MM.1S (cell line): ENCODE results near the gene NAALADL2.

Experiments used
- DNase-seq: peaks from one replicate; pipeline ENCODE4 v3.0.0-alpha.2; 2015
- H2AFZ ChIP-seq: fragments of 300-600 bp; sonication (generic); 2 replicates; pipeline ENCODE4 v1.6.0; 2016; ENCODE audit warnings: antibody characterized with exemption, low read length
- H3F3A ChIP-seq: fragments of 300-600 bp; sonication (generic); 2 replicates; pipeline ENCODE4 v1.6.1; 2016; ENCODE audit warnings: mild to moderate bottlenecking, antibody characterized with exemption, low read length, moderate library complexity, mixed read lengths; ENCODE audit not compliant: insufficient read depth
- H3K27ac ChIP-seq: fragments of 300-600 bp; sonication (generic); 2 replicates; pipeline ENCODE4 v1.5.1; 2016; ENCODE audit warnings: mild to moderate bottlenecking, low read length
- H3K27me3 ChIP-seq: fragments of 300-600 bp; sonication (generic); replicated peaks from 2 replicates; pipeline ENCODE4 v1.6.0; 2016; ENCODE audit warnings: low read length; ENCODE audit not compliant: insufficient read depth
- H3K36me3 ChIP-seq: fragments of 300-600 bp; sonication (generic); replicated peaks from 2 replicates; pipeline ENCODE4 v1.6.1; 2016; ENCODE audit warnings: mild to moderate bottlenecking, low read length, mixed read lengths; ENCODE audit not compliant: insufficient read depth
- H3K4me1 ChIP-seq: fragments of 300-600 bp; sonication (generic); 2 replicates; pipeline ENCODE4 v1.6.1; 2016; ENCODE audit warnings: low read length, mixed read lengths
- H3K4me2 ChIP-seq: fragments of 300-600 bp; sonication (generic); 2 replicates; pipeline ENCODE4 v1.6.0; 2016; ENCODE audit warnings: low read depth, low read length
- H3K4me3 ChIP-seq: fragments of 300-600 bp; sonication (generic); 2 replicates; pipeline ENCODE4 v1.5.1; 2016; ENCODE audit warnings: low read length, mixed read lengths
- H3K79me2 ChIP-seq: fragments of 300-600 bp; sonication (generic); 2 replicates; pipeline ENCODE4 v1.6.1; 2016; ENCODE audit warnings: mixed run types, low read length, mixed read lengths
- H3K9ac ChIP-seq: fragments of 300-600 bp; sonication (generic); 2 replicates; pipeline ENCODE4 v1.6.1; 2016; ENCODE audit warnings: low read length, mixed read lengths
- H3K9me2 ChIP-seq: fragments of 300-600 bp; sonication (generic); replicated peaks from 2 replicates; pipeline ENCODE4 v1.6.1; 2016; ENCODE audit warnings: mild to moderate bottlenecking, low read length, mixed read lengths; ENCODE audit not compliant: insufficient read depth
- H3K9me3 ChIP-seq: fragments of 300-600 bp; sonication (generic); replicated peaks from 2 replicates; pipeline ENCODE4 v1.6.1; 2016; ENCODE audit warnings: mild to moderate bottlenecking, low read length, mixed read lengths; ENCODE audit not compliant: insufficient read depth
- H4K20me1 ChIP-seq: fragments of 300-600 bp; sonication (generic); 2 replicates; pipeline ENCODE4 v1.6.1; 2016; ENCODE audit warnings: mild to moderate bottlenecking, low read length, moderate library complexity, mixed read lengths; ENCODE audit not compliant: insufficient read depth
- CTCF ChIP-seq: fragments of 300-600 bp; sonication (generic); IDR thresholded peaks from 2 replicates; pipeline ENCODE4 v1.5.1; 2016; ENCODE audit warnings: antibody characterized with exemption, low read length, mixed read lengths
- EZH2 ChIP-seq: fragments of 300-600 bp; sonication (generic); optimal IDR thresholded peaks from 2 replicates; pipeline ENCODE3; 2017; ENCODE audit warnings: low read depth, mild to moderate bottlenecking, antibody characterized with exemption, low read length, mixed read lengths
- EZH2phosphoT487 ChIP-seq: fragments of 300-600 bp; sonication (generic); IDR thresholded peaks from 2 replicates; pipeline ENCODE4 v1.6.1; 2018; ENCODE audit warnings: antibody characterized with exemption, low read length

The NAALADL2 gene

GRCh38 chr3:175646865-175647264, 787.7 kb downstream of the NAALADL2 start:
- Histone ChIP-seq H3K9ac (no peak overlapping the region), H4K20me1 (no peaks in the 10 kb centered on the region), H3K9me2 (no peaks in the 10 kb centered on the region), H3K4me1 (0 out of 2 replicates have a peak, but pooled peaks cover 7% of the 10 kb centered on the region), H3K36me3 (no peaks in the 10 kb centered on the region), H3K9me3 (no peaks in the 10 kb centered on the region), H3K27ac (no peak overlapping the region), H3K79me2 (no peaks in the 10 kb centered on the region), H3K4me2 (no peak overlapping the region), H3K27me3 (no peaks in the 10 kb centered on the region), H3F3A (no peaks in the 10 kb centered on the region), H3K4me3 (no peak overlapping the region), H2AFZ (no peak overlapping the region)
- no peak for DNase-seq
- TF ChIP-seq EZH2, result no peak
- no peak for TF ChIP-seq EZH2phosphoT487
- no peak for TF ChIP-seq CTCF

DNA sequence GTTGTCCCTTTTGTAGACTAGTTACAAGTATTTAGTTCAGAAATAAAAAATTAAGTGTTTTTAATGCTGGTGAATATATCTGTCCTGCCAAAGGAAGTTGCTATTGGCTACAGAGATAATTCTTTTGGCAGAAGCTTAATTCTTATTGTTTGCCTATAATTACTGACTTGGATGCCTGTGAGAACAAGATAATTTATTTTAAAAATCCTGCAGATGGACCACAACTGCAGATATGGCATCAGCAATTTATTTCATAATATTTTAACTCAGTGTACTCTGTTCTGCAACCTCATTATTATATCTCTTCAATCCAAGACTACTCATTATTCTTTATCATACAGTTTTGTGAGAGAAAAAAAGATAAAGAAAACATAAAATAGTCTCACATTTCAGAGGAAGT, 789.8 kb downstream of the NAALADL2 start:
- no peaks in the 10 kb centered on the region for H3K9me3 ChIP-seq
- H4K20me1 ChIP-seq, result no peaks in the 10 kb centered on the region
- no peak for DNase-seq
- H3K27ac ChIP-seq, result no peak overlapping the region
- no peak overlapping the region for H3K9ac ChIP-seq
- no peaks in the 10 kb centered on the region for H3K79me2 ChIP-seq
- H3K4me1 ChIP-seq, result 0 out of 2 replicates have a peak, but pooled peaks cover 7% of the 10 kb centered on the region
- H3K27me3 ChIP-seq, result no peaks in the 10 kb centered on the region
- TF ChIP-seq EZH2phosphoT487 (no peak), CTCF (no peak), EZH2 (no peak)
- no peak overlapping the region for H3K4me3 ChIP-seq
- no peak overlapping the region for H3K4me2 ChIP-seq
- no peaks in the 10 kb centered on the region for H3F3A ChIP-seq
- H2AFZ ChIP-seq, result no peak overlapping the region
- H3K9me2 ChIP-seq, result no peaks in the 10 kb centered on the region
- H3K36me3 ChIP-seq, result no peaks in the 10 kb centered on the region

DNA sequence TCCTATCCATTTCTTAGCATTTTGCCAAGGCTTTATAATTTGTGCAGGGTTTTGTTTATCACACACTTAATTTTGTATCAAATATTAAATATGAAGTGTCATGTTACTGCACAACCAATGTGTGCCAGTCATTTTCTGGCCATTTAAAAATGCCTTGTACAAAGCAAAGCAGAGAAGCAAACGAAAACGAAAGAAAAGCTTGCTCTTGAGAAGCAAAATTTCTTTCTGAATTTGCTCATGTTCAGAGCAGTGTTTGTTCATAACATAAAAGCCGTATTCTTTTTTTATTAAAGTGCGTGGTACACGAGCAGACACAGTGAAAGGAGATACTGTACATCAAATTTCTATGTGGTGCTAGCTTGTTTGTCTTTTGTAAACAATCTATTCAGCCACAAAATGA, 792.6 kb downstream of the NAALADL2 start:
- H3K27ac ChIP-seq, result peak overlapping the region; percentile 26; the same call in 1 of the 2 replicates
- H3K36me3 ChIP-seq, result no peaks in the 10 kb centered on the region
- no peaks in the 10 kb centered on the region for H4K20me1 ChIP-seq
- H3K4me2 ChIP-seq, result peak overlapping the region; percentile 65
- H3K9me3 ChIP-seq, result no peaks in the 10 kb centered on the region
- peak overlapping the region; percentile 40; the same call in 1 of the 2 replicates for H3K9ac ChIP-seq
- TF ChIP-seq EZH2 (no peak), EZH2phosphoT487 (no peak), CTCF (no peak)
- peak overlapping the region; percentile 41 for H3K4me3 ChIP-seq
- H3K9me2 ChIP-seq, result no peaks in the 10 kb centered on the region
- H3K79me2 ChIP-seq, result no peaks in the 10 kb centered on the region
- no peaks in the 10 kb centered on the region for H3K27me3 ChIP-seq
- H2AFZ ChIP-seq, result peak overlapping the region; percentile 83
- peak; percentile 87 for DNase-seq
- H3F3A ChIP-seq, result no peaks in the 10 kb centered on the region
- H3K4me1 ChIP-seq, result 0 out of 2 replicates have a peak, but pooled peaks cover 7% of the 10 kb centered on the region
